GM19463 (cell line): Measurements from ENCODE around the gene MTSS2.
"Not testable (repeated sequence)": the region's sequence is repeated elsewhere in the genome, so short reads cannot be mapped to it uniquely, and the experiment has no call there.

Experiments used
- ATAC-seq: cut with Tn5 transposase; IDR thresholded peaks from one replicate; pipeline ENCODE4 v1.9.1; 2021; ENCODE audit warnings: mild to moderate bottlenecking, moderate library complexity; ENCODE audit not compliant: unreplicated experiment

Gene MTSS2

DNA sequence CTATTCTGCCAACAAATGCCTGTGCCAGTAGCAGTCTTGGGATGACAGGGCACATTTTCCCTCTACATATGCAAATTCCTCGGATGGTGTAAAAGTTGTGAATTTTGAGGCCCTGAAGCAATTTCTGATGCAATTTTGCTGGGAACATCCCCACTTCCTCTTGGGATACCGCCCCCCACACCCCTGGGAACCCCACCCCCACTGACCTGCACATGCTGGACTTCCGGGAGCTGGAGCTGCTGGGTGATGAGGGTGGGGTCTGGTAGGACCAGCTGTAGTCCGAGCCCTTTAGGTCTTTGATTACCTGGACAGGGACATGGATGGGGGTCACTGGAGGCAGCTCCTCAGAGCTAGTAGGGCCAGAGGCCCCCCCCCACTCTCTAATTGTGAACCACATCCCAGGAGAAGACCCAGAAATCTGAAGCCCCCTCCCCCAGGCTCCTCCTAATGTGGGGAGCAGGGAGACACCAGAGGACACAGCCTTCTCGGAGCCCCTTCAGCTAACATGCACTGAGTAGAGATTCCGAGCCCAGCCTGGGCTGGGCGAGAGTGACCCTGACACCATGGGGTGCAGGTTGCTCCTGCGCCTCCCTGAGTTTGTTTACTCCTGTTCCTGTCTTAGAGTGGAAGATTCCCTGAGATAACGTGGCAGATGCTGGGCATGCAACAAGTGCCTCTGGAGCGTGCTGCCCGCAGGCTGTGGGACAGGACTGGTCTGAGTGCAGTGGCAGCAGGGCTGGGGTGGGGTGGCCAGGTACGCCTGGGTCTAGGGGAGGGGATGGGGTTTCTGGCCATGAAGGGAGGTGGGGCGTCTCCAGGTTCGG is 9.0 kb downstream of the MTSS2 start:
- ATAC-seq: no peak

DNA sequence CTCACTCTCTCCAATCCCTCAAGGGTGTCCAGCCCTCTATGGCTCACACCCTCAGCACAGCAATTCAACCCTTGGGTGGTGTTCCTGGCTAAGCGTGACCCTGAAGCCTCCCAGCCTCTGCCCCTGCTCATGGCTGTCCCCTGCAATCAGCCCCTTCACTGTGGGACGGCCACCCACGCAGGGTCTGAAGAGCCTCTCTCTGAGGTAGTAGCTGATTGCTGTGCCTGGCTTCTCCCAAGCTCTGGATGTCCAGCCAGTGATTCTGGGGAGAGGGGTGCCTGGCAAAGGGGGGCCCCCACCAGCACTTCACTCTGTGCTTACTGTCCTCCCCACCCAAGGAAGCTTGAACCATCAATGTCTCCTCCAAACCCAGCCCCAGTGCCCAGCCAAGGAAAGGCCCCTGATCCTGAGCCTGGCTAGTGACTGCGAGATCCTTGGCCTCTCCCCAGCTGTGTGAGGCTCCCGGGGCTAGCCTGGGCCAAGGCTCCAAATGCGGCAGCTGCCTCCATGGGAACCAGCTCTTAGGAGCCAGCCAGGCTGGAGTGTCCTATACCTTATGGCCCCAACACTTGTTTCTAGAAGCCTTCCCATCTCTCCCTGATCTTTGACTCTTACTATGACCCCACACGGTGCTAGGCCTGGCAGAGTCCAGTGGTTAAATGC is 9.9 kb downstream of the MTSS2 start:
- no peak for ATAC-seq

- ATAC-seq: no peak
These were observed 11.4 kb downstream of the MTSS2 start for GRCh38 chr16:70674221-70675014.

DNA sequence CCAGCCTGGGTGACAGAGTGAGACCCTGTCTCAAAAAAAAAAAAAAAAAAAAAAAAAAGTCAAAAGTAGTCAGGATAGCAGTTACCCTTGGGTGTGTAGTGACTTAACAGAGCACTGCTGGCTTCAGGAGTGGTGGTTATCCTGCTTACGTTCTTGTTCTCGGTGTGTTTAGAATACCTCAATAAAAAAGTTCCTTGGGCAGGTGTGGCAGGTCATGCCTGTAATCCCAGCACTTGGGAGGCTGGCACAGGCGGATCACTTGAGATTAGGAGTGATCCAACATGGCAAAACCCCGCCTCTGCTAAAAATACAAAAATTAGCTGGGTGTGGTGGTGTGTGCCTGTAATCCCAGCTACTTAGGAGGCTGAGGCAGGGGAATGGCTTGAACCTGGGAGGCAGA is 14.9 kb downstream of the MTSS2 start:
- ATAC-seq: not testable (repeated sequence)

DNA sequence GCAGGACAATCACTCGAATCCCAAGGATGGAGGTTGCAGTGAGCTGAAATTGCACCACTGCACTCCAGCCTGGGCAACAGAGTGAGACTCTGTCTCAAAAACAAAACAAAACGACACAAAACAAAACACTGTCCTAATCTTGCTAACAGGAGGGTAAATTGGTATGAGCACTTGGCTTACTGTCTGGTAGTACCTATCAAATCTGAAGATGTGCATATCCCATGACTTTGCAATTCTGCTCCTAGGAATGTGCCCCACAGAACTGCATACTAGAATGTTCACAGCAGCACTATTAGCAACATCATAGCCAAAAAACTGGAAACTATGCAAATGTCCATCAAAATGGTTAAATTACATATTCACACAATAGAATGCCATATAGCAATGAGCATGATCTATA is 15.7 kb downstream of the MTSS2 start:
- no peak for ATAC-seq

GRCh38 chr16:70665806-70666735 is 19.8 kb downstream of the MTSS2 start:
- ATAC-seq: no peak

DNA sequence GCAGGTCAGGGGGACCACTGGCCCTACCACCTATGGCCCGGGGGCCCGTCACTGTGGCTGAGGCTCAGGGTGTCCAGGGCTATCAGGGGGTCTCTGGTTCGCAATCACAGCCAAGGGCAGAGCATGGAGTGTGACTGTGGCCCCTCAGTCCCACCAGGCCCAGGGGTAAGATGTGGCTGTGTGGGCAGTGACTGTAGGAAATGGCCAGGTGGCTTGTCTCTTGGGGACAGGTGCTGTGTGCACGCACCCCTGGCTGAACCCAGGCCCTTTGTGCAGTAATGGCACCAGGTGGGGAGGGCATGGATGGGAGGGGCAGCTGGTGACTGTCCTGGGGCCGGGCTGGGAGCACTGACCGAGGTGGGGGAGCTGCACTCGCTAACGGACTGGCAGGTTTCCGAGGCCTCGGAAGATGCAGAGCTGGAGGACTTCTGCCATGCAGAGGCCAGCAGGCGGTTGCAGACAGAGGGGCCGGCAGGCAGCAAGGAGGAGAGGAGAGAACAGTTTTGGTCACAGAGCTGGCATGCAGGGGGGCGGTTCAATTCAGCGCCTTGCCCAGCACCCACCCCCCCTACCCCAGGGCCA is 20.6 kb downstream of the MTSS2 start:
- no peak for ATAC-seq

DNA sequence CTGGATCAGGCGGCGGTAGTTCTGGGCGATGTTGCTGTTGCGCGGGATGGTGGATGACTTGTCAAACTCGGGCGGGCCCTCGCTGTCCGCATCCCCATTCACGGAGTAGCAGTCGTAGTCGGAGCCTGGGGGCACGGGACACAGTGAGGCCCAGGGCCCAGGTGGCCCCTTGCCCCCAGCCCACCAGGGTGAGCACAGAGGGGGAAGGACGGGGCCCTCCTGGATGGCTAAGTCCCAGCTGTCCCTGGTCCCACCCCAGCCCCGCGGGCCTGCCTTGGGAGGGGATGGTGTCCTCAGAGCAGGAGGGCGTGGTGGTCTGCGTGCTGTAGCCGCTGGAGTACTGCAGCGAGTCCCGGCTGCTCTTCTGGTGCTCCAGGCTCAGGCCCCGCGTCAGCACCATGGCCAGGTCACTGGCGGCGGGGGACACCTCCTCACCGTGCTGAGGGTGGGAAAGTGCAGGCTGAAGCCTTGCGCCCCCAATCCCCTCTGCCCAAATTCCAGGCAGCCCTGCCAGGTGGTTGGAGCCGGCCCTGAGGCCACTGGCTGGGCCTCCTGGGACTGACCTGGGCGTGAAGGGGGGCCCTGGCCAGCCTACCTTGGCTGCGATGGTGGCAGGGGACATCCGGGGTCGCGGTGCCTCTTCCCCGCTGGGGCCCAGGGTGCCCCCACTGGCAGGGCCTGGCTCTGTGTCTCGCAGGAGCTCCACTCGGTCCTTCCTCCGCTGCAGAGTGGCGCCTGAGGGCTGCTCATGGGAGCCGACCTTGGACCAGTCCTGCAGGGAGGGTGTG is 21.3 kb downstream of the MTSS2 start:
- ATAC-seq: no peak

DNA sequence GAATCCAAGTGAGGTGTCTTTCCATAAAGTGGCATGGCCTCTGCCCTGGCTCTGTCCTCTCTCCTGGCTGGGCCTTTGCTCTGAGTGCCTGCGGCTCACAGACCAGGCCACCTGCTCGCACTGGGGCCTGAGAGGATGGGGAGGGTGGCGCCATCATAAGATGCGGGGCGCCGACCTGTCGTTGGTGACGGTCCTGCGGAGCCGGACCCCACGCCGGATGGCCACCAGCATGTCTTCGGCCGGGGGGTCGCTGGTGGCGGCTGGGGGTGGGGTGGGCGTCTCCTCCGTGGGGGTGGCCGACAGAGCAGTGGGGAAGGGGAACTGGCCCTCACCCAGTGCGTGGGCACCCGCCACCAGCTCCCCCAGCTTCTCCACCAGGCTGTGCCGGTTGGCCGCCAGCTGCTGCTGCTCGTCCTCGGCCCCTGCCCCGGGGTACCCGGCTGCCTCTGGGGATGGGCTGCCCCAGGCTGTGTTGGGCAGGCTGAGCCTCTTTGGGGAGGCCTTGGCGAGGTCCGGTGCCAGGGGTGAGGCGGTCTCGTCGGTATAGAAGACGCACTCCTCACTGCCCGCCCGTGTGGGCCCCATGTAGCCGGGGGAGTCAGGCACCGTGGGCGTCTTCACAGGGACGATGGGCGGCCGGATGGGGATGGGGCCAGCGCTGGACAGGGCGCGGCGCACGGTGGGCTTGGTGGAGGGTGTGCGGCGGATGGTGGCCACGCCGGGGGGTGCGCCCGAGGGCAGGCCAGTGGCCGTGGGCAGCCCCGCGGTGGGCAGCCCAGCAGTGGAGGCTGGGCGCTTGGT is 22.1 kb downstream of the MTSS2 start:
- ATAC-seq: no peak

DNA sequence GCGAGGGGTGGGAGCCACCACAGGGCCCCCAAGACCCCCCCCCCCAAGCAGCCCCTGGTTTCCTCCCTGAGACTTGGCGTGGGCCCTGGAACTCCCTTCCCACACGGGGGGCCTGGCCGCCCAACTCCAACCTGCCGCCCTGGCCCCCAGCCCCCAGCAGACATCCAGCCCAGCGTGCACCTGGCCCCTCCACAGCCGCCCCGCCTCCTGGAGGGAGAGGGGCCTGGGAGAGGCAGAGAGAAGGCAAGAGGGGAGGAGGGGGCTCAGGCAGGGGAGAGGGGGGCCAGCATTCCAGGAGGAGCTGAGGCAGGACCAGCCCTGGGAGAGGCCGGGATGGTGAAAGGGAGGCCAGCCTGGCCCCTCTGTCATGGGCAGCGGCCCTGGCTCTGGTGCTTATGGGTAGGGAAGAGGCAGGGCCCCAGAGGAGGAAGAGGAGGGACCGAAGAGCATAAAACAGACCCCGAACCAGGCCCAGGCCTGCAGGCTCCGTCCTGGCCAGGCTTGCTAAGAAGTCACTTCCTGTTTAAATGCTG is 22.8 kb downstream of the MTSS2 start:
- ATAC-seq: no peak

DNA sequence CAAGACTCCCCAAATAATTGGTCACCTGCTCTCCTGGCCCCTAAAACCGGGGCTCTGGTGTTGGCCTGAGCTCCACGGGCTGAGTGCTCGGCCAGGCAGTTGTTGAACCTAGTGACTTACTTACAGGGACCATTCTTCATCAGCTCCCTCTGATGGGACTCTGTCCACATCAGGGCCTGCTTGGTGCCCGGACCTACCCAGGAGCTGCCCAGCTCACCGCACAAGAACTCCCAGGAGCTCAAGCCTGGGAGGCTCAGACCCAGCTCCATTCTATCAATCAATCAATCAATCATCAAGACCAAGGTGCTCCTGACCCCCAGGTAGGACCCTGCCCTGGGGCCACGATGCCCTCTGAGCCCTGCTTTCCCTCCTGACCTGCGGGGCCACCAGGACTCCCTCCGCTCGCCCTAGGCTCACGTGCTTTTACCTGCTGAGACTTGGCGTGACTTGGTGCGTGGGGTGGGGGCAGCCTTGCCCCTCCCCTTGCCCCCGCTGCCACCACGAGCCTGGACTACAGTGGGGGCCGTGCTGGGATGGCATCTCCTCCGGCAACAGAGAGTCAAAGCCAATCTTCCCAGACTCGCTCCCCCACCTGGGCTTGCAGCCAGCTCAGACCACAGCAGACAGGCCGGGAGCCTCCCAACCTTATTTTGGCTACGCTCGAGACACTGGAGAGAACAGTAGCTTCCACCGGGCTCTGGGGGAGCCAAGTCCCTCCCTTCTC is 23.8 kb downstream of the MTSS2 start:
- no peak for ATAC-seq

- no peak for ATAC-seq
These were observed 24.3 kb downstream of the MTSS2 start for GRCh38 chr16:70661534-70661917.

- ATAC-seq: no peak
These were observed 25.0 kb downstream of the MTSS2 start for GRCh38 chr16:70660672-70661350.

- no peak for ATAC-seq
These were observed 25.7 kb downstream of the MTSS2 start for GRCh38 chr16:70659953-70660671.

- ATAC-seq: no peak
These were observed 26.3 kb downstream of the MTSS2 start for GRCh38 chr16:70659546-70659945.

DNA sequence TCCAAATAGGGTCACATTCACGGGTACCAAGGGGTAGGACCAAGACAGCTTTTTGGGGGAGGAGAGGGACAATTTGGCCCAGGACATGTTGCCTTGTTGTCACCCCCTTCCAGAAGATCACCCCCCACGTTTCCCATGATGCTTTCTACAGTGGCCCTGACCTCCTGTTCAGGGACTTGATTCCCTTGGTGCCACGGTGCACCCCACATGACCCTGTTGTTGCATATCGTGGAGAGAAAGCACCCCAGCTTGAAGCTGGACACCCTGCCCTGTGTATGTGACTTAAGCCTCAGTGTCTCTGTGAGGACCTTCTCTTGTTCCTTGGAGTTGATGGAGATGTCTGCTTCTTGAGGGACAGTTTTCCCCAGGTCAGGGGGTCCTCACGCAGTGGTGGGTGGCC is 26.9 kb downstream of the MTSS2 start:
- ATAC-seq: no peak

GRCh38 chr16:70657956-70658355 is 27.9 kb downstream of the MTSS2 start:
- ATAC-seq: no peak
